ENCODE measurements around the gene ABCB9.

Gene ABCB9

DNA sequence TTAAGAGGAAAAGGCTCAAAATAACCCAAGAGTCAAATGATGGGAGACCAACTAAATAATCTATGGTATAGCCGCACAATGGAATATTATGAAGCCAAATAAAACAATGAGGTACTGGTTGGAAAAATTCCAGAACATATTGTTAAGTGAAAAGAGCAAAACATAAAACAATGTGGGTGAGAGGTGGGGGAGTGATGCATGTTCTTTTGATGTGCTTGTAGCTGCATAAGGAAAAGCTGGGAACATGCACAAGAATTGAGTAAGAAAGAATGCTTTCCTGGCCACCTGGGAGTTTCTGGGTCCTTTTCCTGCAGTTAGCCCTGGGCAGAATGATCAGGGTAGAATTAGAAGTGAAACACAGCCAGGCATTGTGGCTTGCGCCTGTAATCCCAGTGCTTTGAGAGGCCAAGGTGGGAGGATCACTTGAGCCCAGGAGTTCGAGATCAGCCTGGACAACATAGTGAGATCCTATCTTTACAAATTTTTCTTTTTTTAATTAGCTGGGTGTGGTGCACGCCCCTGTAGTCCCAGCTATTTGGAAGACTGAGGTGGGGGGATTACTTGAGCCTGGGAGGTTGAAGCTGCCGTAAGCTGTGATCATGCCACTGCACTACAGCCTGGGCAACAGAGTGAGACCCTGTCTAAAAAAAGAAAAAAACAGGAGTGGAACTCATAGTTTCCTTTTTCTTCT is 7.9 kb downstream of the ABCB9 start:
- Mint-ChIP-seq H3K27me3 (ENCODE audit: low read depth, poor library complexity) (no peaks in the 10 kb centered on the region), H3K36me3 (ENCODE audit: low read depth) (peaks cover 4% of the 10 kb centered on the region), H3K9me3 (no peaks in the 10 kb centered on the region), H3K27ac (no peak overlapping the region), H3K4me3 (no peak overlapping the region), H3K4me1 (peaks cover 6% of the 10 kb centered on the region)
- DNase-seq: no peak
- TF ChIP-seq, protein P1, sequence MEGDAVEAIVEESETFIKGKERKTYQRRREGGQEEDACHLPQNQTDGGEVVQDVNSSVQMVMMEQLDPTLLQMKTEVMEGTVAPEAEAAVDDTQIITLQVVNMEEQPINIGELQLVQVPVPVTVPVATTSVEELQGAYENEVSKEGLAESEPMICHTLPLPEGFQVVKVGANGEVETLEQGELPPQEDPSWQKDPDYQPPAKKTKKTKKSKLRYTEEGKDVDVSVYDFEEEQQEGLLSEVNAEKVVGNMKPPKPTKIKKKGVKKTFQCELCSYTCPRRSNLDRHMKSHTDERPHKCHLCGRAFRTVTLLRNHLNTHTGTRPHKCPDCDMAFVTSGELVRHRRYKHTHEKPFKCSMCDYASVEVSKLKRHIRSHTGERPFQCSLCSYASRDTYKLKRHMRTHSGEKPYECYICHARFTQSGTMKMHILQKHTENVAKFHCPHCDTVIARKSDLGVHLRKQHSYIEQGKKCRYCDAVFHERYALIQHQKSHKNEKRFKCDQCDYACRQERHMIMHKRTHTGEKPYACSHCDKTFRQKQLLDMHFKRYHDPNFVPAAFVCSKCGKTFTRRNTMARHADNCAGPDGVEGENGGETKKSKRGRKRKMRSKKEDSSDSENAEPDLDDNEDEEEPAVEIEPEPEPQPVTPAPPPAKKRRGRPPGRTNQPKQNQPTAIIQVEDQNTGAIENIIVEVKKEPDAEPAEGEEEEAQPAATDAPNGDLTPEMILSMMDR (IDR thresholded peaks at IDR 0.05): no peak

DNA sequence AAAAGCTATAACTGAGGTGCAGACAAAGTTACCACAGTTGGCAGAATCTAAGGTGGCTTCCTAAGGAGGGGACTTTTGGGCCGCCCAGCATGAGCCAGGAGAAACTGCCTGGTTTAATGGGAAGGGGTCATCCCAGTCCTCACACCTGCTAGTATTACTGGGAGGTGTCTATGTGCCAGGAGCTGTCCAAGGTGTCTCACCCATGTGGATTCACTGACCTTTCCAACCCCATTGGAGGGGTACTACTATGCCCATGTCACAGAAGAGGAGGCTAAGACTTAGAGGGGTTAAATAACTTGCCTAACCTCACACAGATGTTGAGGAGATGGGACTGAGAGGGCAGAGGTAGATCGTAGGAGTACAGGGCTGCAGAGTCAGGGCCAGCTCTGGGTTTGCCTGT is 10.2 kb downstream of the ABCB9 start:
- H3K36me3 Mint-ChIP-seq (ENCODE audit: low read depth): peaks cover 4% of the 10 kb centered on the region
- no peaks in the 10 kb centered on the region for H3K9me3 Mint-ChIP-seq
- TF ChIP-seq, protein P1 (IDR thresholded peaks at IDR 0.05): no peak
- H3K27me3 Mint-ChIP-seq (ENCODE audit: low read depth, poor library complexity): peaks cover 4% of the 10 kb centered on the region
- DNase-seq: no peak
- H3K4me1 Mint-ChIP-seq: peaks cover 6% of the 10 kb centered on the region
- no peak overlapping the region for H3K27ac Mint-ChIP-seq
- H3K4me3 Mint-ChIP-seq: no peak overlapping the region

DNA sequence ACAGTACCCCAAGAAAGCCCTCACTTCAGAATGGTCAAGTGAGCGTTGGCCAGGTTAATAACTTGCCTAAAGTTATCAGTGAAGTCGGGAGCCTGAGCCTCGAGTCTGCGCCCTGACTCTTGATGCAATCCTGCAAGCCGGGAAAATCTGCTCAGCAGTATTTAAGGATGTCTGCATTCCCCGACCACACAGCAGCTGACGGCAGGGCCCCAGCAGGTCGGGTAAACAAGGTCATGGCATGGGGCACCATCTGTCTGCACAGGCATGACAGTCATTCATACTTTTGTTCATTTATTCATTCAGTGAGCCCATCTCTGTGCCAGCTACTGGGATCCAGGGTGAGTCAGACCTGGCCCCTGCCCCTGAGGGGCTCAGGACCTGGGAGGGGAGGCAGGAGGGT is 11.1 kb downstream of the ABCB9 start:
- no peak overlapping the region for H3K4me3 Mint-ChIP-seq
- no peak for DNase-seq
- H3K27ac Mint-ChIP-seq: no peak overlapping the region
- peaks cover 6% of the 10 kb centered on the region for H3K4me1 Mint-ChIP-seq
- H3K36me3 Mint-ChIP-seq (ENCODE audit: low read depth): peaks cover 4% of the 10 kb centered on the region
- no peaks in the 10 kb centered on the region for H3K9me3 Mint-ChIP-seq
- TF ChIP-seq, protein P1 (IDR thresholded peaks at IDR 0.05): no peak
- H3K27me3 Mint-ChIP-seq (ENCODE audit: low read depth, poor library complexity): peaks cover 4% of the 10 kb centered on the region

DNA sequence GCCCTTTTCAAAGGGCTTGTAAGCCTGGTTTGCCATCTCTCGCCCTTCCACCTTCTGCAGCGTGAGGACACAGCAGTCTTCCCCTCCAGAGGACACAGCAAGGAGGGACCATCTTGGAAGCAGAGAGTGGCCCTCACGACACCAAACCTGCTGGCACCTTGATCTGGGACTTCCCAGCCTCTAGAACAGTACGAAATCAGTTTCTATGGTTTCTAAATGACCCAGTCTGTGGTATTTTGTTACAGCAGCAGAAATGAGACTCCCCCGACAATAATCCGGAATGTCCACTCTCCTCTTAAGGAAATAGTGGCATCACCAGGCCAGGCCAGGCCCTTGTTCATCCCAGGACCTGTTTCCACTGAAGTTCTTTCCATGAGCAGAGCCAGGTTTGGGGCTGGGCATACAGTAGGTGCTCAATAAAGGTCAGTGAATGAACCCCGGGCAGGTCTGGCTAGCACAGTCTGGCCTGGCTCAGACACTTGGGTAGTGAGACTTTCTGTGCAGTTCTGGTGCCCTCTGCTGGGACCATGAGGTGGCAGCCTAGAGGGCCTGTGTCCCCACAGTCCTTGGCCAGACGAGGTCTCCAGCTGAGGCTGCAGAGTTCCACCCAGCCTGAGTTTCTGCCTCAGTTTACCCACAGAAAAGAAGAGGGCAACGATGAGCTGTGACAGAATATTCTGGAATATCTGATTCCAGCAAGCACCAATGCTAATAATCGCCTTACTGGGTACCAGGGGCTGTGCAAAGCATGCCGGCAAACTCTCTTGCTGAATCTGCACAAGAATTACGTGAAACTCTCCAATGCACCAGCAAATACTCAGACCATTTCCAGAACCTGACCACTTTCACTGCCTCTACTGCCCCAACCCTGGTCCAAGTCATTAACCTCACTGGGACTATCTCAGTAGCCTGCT is 14.0 kb downstream of the ABCB9 start:
- Mint-ChIP-seq H3K36me3 (ENCODE audit: low read depth) (no peaks in the 10 kb centered on the region), H3K27ac (no peak overlapping the region), H3K9me3 (no peaks in the 10 kb centered on the region), H3K4me1 (peaks cover 11% of the 10 kb centered on the region), H3K27me3 (ENCODE audit: low read depth, poor library complexity) (peaks cover 4% of the 10 kb centered on the region), H3K4me3 (no peak overlapping the region)
- TF ChIP-seq, protein P1 (IDR thresholded peaks at IDR 0.05): peak; percentile 70
- peak; percentile 70 for DNase-seq

DNA sequence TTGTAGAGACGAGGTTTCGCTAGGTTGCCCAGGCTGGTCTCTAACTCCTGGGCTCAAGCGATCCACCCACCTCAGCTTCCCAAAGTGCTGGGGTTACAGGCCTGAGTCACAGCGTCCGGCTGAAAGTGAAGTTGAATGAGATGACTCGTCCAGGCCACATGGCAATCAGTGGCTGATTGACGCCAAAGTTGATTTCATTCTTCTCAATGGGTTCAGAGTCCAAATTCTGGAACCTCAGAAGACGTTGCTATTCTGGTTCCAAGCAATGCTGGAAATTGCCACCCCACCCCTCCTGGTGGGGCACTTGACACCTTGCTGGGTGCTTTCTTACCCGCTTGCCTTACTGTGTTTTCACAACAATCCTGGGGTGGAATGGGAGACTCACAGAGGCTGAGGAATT is 14.9 kb downstream of the ABCB9 start:
- TF ChIP-seq, protein P1 (IDR thresholded peaks at IDR 0.05): no peak
- Mint-ChIP-seq H3K4me1 (peaks cover 13% of the 10 kb centered on the region), H3K4me3 (no peak overlapping the region), H3K36me3 (ENCODE audit: low read depth) (no peaks in the 10 kb centered on the region), H3K27me3 (ENCODE audit: low read depth, poor library complexity) (peaks cover 4% of the 10 kb centered on the region), H3K27ac (no peak overlapping the region), H3K9me3 (no peaks in the 10 kb centered on the region)
- DNase-seq: no peak

Measured in nephron progenitor cell (in vitro differentiated cells).